Neural progenitor cell (in vitro differentiated cells): ENCODE results near the gene MEST. TPM values are rescaled to one million over a fixed set of nuclear protein-coding genes. Genes with fewer than 3 reads are reported as not detected.
A peak's percentile ranks its signal among the peaks of the same experiment; 100 is the strongest.

Source experiments
- DNase-seq: peaks from one replicate; pipeline ENCODE4 v3.0.0-alpha.2; 2016; ENCODE audit warnings: low spot score
- H2AFZ ChIP-seq: fragments of 200-600 bp; sonication (generic); replicated peaks from 2 replicates; pipeline ENCODE4 v1.6.1; 2016; ENCODE audit warnings: antibody characterized with exemption
- H3F3A ChIP-seq: fragments of 200-600 bp; sonication (generic); 2 replicates; pipeline ENCODE4 v1.6.1; 2016; ENCODE audit warnings: antibody characterized with exemption, low read depth
- H3K27ac ChIP-seq: fragments of 200-600 bp; sonication (generic); 2 replicates; pipeline ENCODE4 v1.5.1; 2016; ENCODE audit warnings: mild to moderate bottlenecking
- H3K27me3 ChIP-seq: fragments of 200-600 bp; sonication (generic); 2 replicates; pipeline ENCODE4 v1.6.1; 2016; ENCODE audit warnings: mild to moderate bottlenecking, moderate library complexity
- H3K36me3 ChIP-seq: fragments of 200-600 bp; sonication (generic); 2 replicates; pipeline ENCODE4 v1.5.1; 2016
- H3K4me1 ChIP-seq: fragments of 200-600 bp; sonication (generic); 2 replicates; pipeline ENCODE4 v1.6.1; 2016; ENCODE audit warnings: mixed run types
- H3K4me2 ChIP-seq: fragments of 200-600 bp; sonication (generic); 2 replicates; pipeline ENCODE4 v1.6.1; 2016
- H3K4me3 ChIP-seq: fragments of 200-600 bp; sonication (generic); 2 replicates; pipeline ENCODE4 v1.5.1; 2016
- H3K79me2 ChIP-seq: fragments of 200-600 bp; sonication (generic); 2 replicates; pipeline ENCODE4 v1.6.1; 2016; ENCODE audit warnings: low read depth
- H3K9ac ChIP-seq: fragments of 200-600 bp; sonication (generic); 2 replicates; pipeline ENCODE4 v1.6.1; 2016
- H3K9me3 ChIP-seq: fragments of 200-600 bp; sonication (generic); 2 replicates; pipeline ENCODE4 v1.5.1; 2016; ENCODE audit warnings: low read depth
- H4K20me1 ChIP-seq: fragments of 200-600 bp; sonication (generic); 2 replicates; pipeline ENCODE4 v1.6.1; 2016; ENCODE audit warnings: low read depth
- H3K27ac Mint-ChIP-seq: 3 replicates; pipeline ENCODE4 v1.8.0; 2021; ENCODE audit warnings: mixed read lengths
- H3K27me3 Mint-ChIP-seq: 2 replicates; pipeline ENCODE4 v1.8.0; 2022; ENCODE audit warnings: low read depth, mild to moderate bottlenecking, inconsistent platforms, moderate library complexity, mixed read lengths; ENCODE audit not compliant: insufficient read depth
- H3K36me3 Mint-ChIP-seq: 3 replicates; pipeline ENCODE4 v1.8.0; 2021; ENCODE audit warnings: mixed read lengths
- H3K4me1 Mint-ChIP-seq: 3 replicates; pipeline ENCODE4 v1.8.0; 2021; ENCODE audit warnings: mixed read lengths
- H3K4me3 Mint-ChIP-seq: 3 replicates; pipeline ENCODE4 v1.8.0; 2021; ENCODE audit warnings: mild to moderate bottlenecking, moderate library complexity, mixed read lengths
- H3K9me3 Mint-ChIP-seq: 3 replicates; pipeline ENCODE4 v1.8.0; 2020; ENCODE audit warnings: mixed read lengths
- CTCF ChIP-seq: fragments of 200-600 bp; sonication (generic); IDR thresholded peaks from 2 replicates; pipeline ENCODE4 v1.5.1; 2017; ENCODE audit warnings: antibody characterized with exemption, mild to moderate bottlenecking
- EZH2 ChIP-seq: fragments of 200-600 bp; sonication (generic); IDR thresholded peaks from 2 replicates; pipeline ENCODE4 v1.6.1; 2017; ENCODE audit warnings: antibody characterized with exemption, mild to moderate bottlenecking, moderate library complexity
- EZH2phosphoT487 ChIP-seq: fragments of 200-600 bp; sonication (generic); IDR thresholded peaks from 2 replicates; pipeline ENCODE4 v1.6.1; 2017; ENCODE audit warnings: antibody characterized with exemption
- total RNA-seq: library from RNA; depleted of rRNA; stranded (reverse); fragments of >200 nt; gene quantifications from 2 replicates; pipeline ENCODE4 v1.2.3, GENCODE V29; 2015; ENCODE audit warnings: low replicate concordance

MEST gene
- total RNA-seq, 1 donor from 2014 or later = 431 TPM

DNA sequence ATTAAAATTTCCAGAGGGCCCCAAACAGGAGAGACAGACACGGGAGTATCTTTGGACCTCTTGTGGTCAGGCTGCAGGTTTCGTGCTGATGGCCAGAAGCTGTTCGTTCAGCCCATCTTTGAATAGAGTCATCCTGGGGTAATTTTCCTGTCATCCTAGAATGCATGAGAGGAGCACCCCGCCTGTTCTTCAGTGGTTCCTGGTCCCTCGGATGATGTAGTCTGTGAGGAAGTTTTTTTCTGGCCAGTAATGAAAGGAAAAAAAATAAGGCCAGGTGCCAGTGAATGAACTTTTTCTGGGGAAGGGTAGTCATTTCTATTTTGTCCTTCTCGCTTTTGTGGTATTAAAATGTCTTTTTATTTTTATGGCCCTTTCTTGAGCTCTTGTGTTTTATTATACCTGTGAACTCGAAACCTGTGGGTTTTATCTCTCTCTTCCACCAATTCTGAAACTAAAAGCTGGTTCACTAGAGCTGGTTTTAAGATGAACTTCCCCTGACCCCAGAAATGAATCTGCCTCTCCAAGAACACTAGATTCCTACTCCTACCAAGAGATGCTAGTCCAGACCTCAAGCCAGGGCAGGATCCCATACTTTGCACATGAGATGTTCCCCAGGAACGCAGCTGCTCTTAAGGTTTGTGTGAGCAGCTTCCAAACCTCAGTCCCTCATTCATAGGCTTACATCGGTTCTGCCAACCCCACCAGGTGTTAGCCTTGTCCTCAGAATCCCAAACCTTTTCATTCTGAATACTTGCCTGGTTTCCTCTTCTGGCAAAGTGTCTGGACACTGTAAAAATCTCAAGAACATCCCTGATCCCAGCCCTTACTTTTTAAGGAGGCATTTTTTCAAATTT is 15.4 kb upstream of the MEST start:
- H4K20me1 ChIP-seq = no peaks in the 10 kb centered on the region
- H3K4me3 ChIP-seq = no peak overlapping the region
- peaks cover 12% of the 10 kb centered on the region for H3K4me1 ChIP-seq
- peak overlapping the region; percentile 31 for H3K4me3 Mint-ChIP-seq
- H3K9me3 ChIP-seq = no peaks in the 10 kb centered on the region
- H3K9me3 Mint-ChIP-seq = peaks cover 21% of the 10 kb centered on the region
- H3K4me1 Mint-ChIP-seq = peaks cover 22% of the 10 kb centered on the region
- H3K4me2 ChIP-seq = peak overlapping the region; percentile 48
- no peaks in the 10 kb centered on the region for H3K27me3 ChIP-seq
- no peaks in the 10 kb centered on the region for H3K36me3 Mint-ChIP-seq
- TF ChIP-seq EZH2 (no peak), EZH2phosphoT487 (no peak), CTCF (no peak)
- H3K9ac ChIP-seq = no peak overlapping the region
- no peaks in the 10 kb centered on the region for H3K36me3 ChIP-seq
- H3K27me3 Mint-ChIP-seq = peaks cover 3% of the 10 kb centered on the region
- no peak overlapping the region for H3K27ac ChIP-seq
- H3F3A ChIP-seq = no peaks in the 10 kb centered on the region
- peak overlapping the region; percentile 99 for H3K27ac Mint-ChIP-seq
- peak overlapping the region; percentile 81 for H2AFZ ChIP-seq
- no peaks in the 10 kb centered on the region for H3K79me2 ChIP-seq
- no peak for DNase-seq

DNA sequence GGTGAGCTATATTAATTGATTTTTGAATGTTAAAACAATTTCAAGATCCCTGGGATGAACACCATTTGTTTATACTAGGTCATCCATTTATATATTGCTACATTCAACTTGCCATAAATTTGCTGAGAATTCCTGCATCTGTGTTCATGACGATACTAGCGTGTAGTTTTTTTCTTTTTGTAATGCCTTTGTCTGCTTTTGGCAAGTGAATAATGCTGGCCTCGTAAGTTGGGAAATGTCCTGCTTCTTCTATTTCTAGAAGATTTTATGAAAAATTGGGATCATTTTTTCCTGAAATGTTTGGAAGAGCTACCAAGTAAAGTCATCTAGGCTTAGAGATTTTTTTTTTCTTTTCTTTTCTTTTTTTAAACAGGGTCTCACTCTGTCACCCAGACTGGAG is 12.9 kb upstream of the MEST start:
- peaks cover 21% of the 10 kb centered on the region for H3K9me3 Mint-ChIP-seq
- TF ChIP-seq EZH2phosphoT487 (no peak), CTCF (no peak), EZH2 (no peak)
- H3K27ac Mint-ChIP-seq = peak overlapping the region; percentile 37
- H3K4me3 ChIP-seq = no peak overlapping the region
- no peak overlapping the region for H3K27ac ChIP-seq
- H3K27me3 Mint-ChIP-seq = peaks cover 3% of the 10 kb centered on the region
- H2AFZ ChIP-seq = no peak overlapping the region
- H3K79me2 ChIP-seq = no peaks in the 10 kb centered on the region
- H3K4me2 ChIP-seq = no peak overlapping the region
- no peaks in the 10 kb centered on the region for H3K36me3 Mint-ChIP-seq
- no peaks in the 10 kb centered on the region for H3K9me3 ChIP-seq
- DNase-seq = no peak
- H3F3A ChIP-seq = no peaks in the 10 kb centered on the region
- H4K20me1 ChIP-seq = no peaks in the 10 kb centered on the region
- no peak overlapping the region for H3K4me3 Mint-ChIP-seq
- H3K4me1 Mint-ChIP-seq = peaks cover 29% of the 10 kb centered on the region
- H3K36me3 ChIP-seq = no peaks in the 10 kb centered on the region
- peaks cover 12% of the 10 kb centered on the region for H3K4me1 ChIP-seq
- no peak overlapping the region for H3K9ac ChIP-seq
- no peaks in the 10 kb centered on the region for H3K27me3 ChIP-seq

DNA sequence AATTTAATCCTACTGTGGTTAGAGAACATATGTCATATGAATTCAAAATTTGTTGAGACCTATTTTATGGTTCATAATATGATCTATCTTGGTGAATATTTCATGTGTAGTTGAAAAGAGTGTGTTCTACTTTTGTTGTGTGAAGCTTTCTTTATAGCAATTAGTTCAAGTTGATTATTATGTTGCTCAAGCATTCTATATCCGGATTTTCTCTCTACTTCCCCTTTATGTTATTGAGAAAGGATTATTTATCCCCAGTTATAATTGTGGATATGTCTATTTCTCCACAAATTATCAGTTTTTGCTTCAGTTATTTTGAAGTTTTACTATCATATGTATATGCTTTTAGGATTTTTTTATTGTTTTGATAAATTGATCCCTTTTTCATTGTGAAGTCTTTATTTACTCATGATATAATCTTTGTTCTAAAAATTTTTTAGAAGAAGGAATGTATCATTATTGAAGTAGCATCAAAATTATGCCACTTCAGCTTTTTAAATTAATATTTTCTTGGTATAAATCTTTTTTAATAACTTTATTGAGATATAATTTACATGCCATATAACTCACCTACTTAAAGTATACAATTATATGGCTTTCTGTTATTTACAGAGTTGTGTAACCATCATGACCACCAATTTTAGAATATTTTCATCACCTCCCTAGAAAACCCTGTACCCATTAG is 12.0 kb upstream of the MEST start:
- no peak overlapping the region for H3K27ac ChIP-seq
- peaks cover 3% of the 10 kb centered on the region for H3K27me3 Mint-ChIP-seq
- no peak overlapping the region for H3K4me3 Mint-ChIP-seq
- H2AFZ ChIP-seq = no peak overlapping the region
- H3K36me3 Mint-ChIP-seq = no peaks in the 10 kb centered on the region
- no peaks in the 10 kb centered on the region for H3K79me2 ChIP-seq
- no peak overlapping the region for H3K4me2 ChIP-seq
- H3K9me3 ChIP-seq = no peaks in the 10 kb centered on the region
- H4K20me1 ChIP-seq = no peaks in the 10 kb centered on the region
- DNase-seq = no peak
- no peaks in the 10 kb centered on the region for H3F3A ChIP-seq
- peaks cover 29% of the 10 kb centered on the region for H3K4me1 Mint-ChIP-seq
- H3K27me3 ChIP-seq = no peaks in the 10 kb centered on the region
- H3K36me3 ChIP-seq = no peaks in the 10 kb centered on the region
- H3K4me1 ChIP-seq = peaks cover 12% of the 10 kb centered on the region
- no peak overlapping the region for H3K9ac ChIP-seq
- TF ChIP-seq EZH2 = no peak
- TF ChIP-seq CTCF = no peak
- no peak for TF ChIP-seq EZH2phosphoT487
- peaks cover 23% of the 10 kb centered on the region for H3K9me3 Mint-ChIP-seq
- H3K27ac Mint-ChIP-seq = no peak overlapping the region
- H3K4me3 ChIP-seq = no peak overlapping the region
